Ishikawa (cell line): ENCODE measurements around the gene KCNQ1.

Source experiments
- CEBPB ChIP-seq: IDR thresholded peaks from 2 replicates; pipeline ENCODE4 v1.6.1; 2012
- CREB1 ChIP-seq: IDR thresholded peaks from 2 replicates; pipeline ENCODE4 v1.6.1; 2012; ENCODE audit warnings: low read depth
- EGR1 ChIP-seq: IDR thresholded peaks from 2 replicates; pipeline ENCODE4 v1.6.1; 2012
- EP300 ChIP-seq: IDR thresholded peaks from 2 replicates; pipeline ENCODE4 v1.6.1; 2012; ENCODE audit warnings: borderline replicate concordance
- MAX ChIP-seq: IDR thresholded peaks from 2 replicates; pipeline ENCODE4 v1.6.1; 2012
- NFIC ChIP-seq: IDR thresholded peaks from 2 replicates; pipeline ENCODE4 v1.6.1; 2012
- RAD21 ChIP-seq: IDR thresholded peaks from 2 replicates; pipeline ENCODE4 v1.6.1; 2012; ENCODE audit warnings: low read depth
- REST ChIP-seq: IDR thresholded peaks from 2 replicates; pipeline ENCODE4 v1.6.1; 2012; ENCODE audit warnings: low read depth, mild to moderate bottlenecking
- TCF12 ChIP-seq: IDR thresholded peaks from 2 replicates; pipeline ENCODE4 v1.6.1; 2012; ENCODE audit warnings: low read depth
- TEAD4 ChIP-seq: IDR thresholded peaks from 2 replicates; pipeline ENCODE4 v1.6.1; 2012
- YY1 ChIP-seq: IDR thresholded peaks from 2 replicates; pipeline ENCODE4 v1.6.1; 2012; ENCODE audit warnings: low read depth
- ZBTB7A ChIP-seq: IDR thresholded peaks from 2 replicates; pipeline ENCODE4 v1.6.1; 2012; ENCODE audit warnings: low read depth

- no peak for TF ChIP-seq CEBPB
- no peak for TF ChIP-seq EGR1
- TF ChIP-seq CREB1: no peak
- TF ChIP-seq TCF12: no peak
- no peak for TF ChIP-seq TEAD4
- no peak for TF ChIP-seq EP300
- TF ChIP-seq NFIC: no peak
- TF ChIP-seq MAX: no peak
- no peak for TF ChIP-seq RAD21
- TF ChIP-seq REST: no peak
- no peak for TF ChIP-seq ZBTB7A
- TF ChIP-seq YY1: no peak
Observed at GRCh38 chr11:2472428-2473186, 27.8 kb downstream of the KCNQ1 start.
